Tibial nerve (tissue), 3 donors: ENCODE measurements around the gene HSPB1.

ENCODE experiments used
- CTCF ChIP-seq, 5 experiments: fragments of 200-600 bp in 3 of 5; fragments of 450-650 bp in 2 of 5; sonication (generic) in 3 of 5; IDR thresholded peaks; one replicate each; pipeline ENCODE4 v1.5.1; 2016 to 2019; ENCODE audit warnings: antibody characterized with exemption in 5 of 5, mild to moderate bottlenecking in 3 of 5, moderate library complexity in 2 of 5
- POLR2A ChIP-seq, 2 donors: fragments of 450-650 bp; IDR thresholded peaks; one replicate each; pipeline ENCODE4 v1.6.1; 2017; ENCODE audit warnings: antibody characterized with exemption in 2 of 2, mild to moderate bottlenecking in 2 of 2, moderate library complexity in 2 of 2

- no peak for TF ChIP-seq CTCF (IDR thresholded peaks at IDR 0.05)
- TF ChIP-seq POLR2A (IDR thresholded peaks at IDR 0.05), result no peak
These were observed 32.0 kb downstream of the HSPB1 start for GRCh38 chr7:76334320-76334967.
